Thyroid gland (tissue), 4 donors: ENCODE measurements around the gene CPXM1. TPM values are rescaled to one million over a fixed set of nuclear protein-coding genes. Genes with fewer than 3 reads are reported as not detected.

Source experiments
- DNase-seq, 2 donors: peaks; one replicate each; pipeline ENCODE4 v3.0.0-alpha.2; 2019
- H3K27ac ChIP-seq, 3 donors: fragments of 200-600 bp; sonication (generic); 1 replicate in 2 of 3; 2 replicates in 1 of 3; pipeline ENCODE4 v1.5.1; 2016 to 2019; ENCODE audit warnings: mild to moderate bottlenecking in 1 of 3, moderate library complexity in 1 of 3
- H3K27me3 ChIP-seq: fragments of 200-600 bp; sonication (generic); one replicate; pipeline ENCODE4 v1.5.1; 2019
- H3K36me3 ChIP-seq, 2 donors: fragments of 200-600 bp; sonication (generic); one replicate each; pipeline ENCODE4 v1.5.1; 2016 to 2019
- H3K4me1 ChIP-seq, 2 donors: fragments of 200-600 bp; sonication (generic); one replicate each; pipeline ENCODE4 v1.5.1; 2017 to 2019
- H3K4me3 ChIP-seq, 3 donors: fragments of 200-600 bp; sonication (generic); replicated peaks in 1 of 3; 1 replicate in 2 of 3; 2 replicates in 1 of 3; pipeline ENCODE4 v1.5.1; 2016; ENCODE audit warnings: mild to moderate bottlenecking in 1 of 3
- H3K9me3 ChIP-seq: fragments of 200-600 bp; sonication (generic); one replicate; pipeline ENCODE4 v1.5.1; 2017
- CTCF ChIP-seq, 6 experiments: fragments of 200-600 bp in 3 of 6; fragments of 450-650 bp in 3 of 6; sonication (generic) in 3 of 6; IDR thresholded peaks; one replicate each; pipeline ENCODE4 v1.5.1; 2016 to 2019; ENCODE audit warnings: antibody characterized with exemption in 6 of 6, mild to moderate bottlenecking in 2 of 6, inconsistent platforms in 1 of 6, moderate library complexity in 1 of 6
- POLR2A ChIP-seq, 2 donors: fragments of 450-650 bp; IDR thresholded peaks; one replicate each; pipeline ENCODE4 v1.6.1; 2017; ENCODE audit warnings: antibody characterized with exemption in 2 of 2, mild to moderate bottlenecking in 2 of 2, moderate library complexity in 1 of 2
- WGBS, 2 donors: methylation state at CpG; one replicate each; pipeline ENCODE4 v1.1.5; 2017; 5-methylcytosine and 5-hydroxymethylcytosine counted together
- intact Hi-C: fragments of 100-400 bp; cut with DNase I; formaldehyde crosslinking; loops from one replicate; pipeline ENCODE4 v1.15.1; 2023
- total RNA-seq, 4 donors: library from RNA; depleted of rRNA; stranded (reverse); fragments of >200 nt; gene quantifications; one replicate each; pipeline ENCODE4 v1.2.3, GENCODE V29; 2016

CPXM1 gene
- total RNA-seq, 4 donors from 2014 or later, result 1.3 to 38.5 (median 16.5) TPM

- WGBS, 2 donors, result 87 to 91% methylated on average over 21 to 23 of the region's 23 CpGs
- DNase-seq, result no peak
- intact Hi-C loops, result no loop called here
These were observed 6.2 kb downstream of the CPXM1 start for GRCh38 chr20:2794202-2794748.

GRCh38 chr20:2793471-2793870, 7.0 kb downstream of the CPXM1 start:
- WGBS, 2 donors, result 89 to 94% methylated on average over 6 of the region's 6 CpGs
- H3K9me3 ChIP-seq, result no peaks in the 10 kb centered on the region
- H3K4me1 ChIP-seq, result no peaks in the 10 kb centered on the region
- intact Hi-C loops, result no loop called here
- no peak overlapping the region for H3K4me3 ChIP-seq
- H3K36me3 ChIP-seq, result no peaks in the 10 kb centered on the region
- TF ChIP-seq CTCF (IDR thresholded peaks at IDR 0.05), result no peak
- no peak for TF ChIP-seq POLR2A (IDR thresholded peaks at IDR 0.05)
- no peak for DNase-seq
- H3K27me3 ChIP-seq, result no peaks in the 10 kb centered on the region
- H3K27ac ChIP-seq, result no peak overlapping the region

More at GRCh38 chr20:2794202-2794748, 6.2 kb downstream of the CPXM1 start:
- Histone ChIP-seq H3K9me3 (no peaks in the 10 kb centered on the region), H3K27me3 (no peaks in the 10 kb centered on the region), H3K27ac (no peak overlapping the region), H3K4me1 (no peaks in the 10 kb centered on the region), H3K4me3 (no peak overlapping the region), H3K36me3 (no peaks in the 10 kb centered on the region)
- TF ChIP-seq POLR2A (IDR thresholded peaks at IDR 0.05) (no peak), CTCF (IDR thresholded peaks at IDR 0.05) (no peak)

- no peak overlapping the region for H3K27ac ChIP-seq
- intact Hi-C loops, result no loop called here
- H3K27me3 ChIP-seq, result no peaks in the 10 kb centered on the region
- H3K4me1 ChIP-seq, result no peaks in the 10 kb centered on the region
- DNase-seq, result no peak
- H3K9me3 ChIP-seq, result no peaks in the 10 kb centered on the region
- H3K36me3 ChIP-seq, result no peaks in the 10 kb centered on the region
- TF ChIP-seq POLR2A (IDR thresholded peaks at IDR 0.05), result no peak
- TF ChIP-seq CTCF (IDR thresholded peaks at IDR 0.05), result no peak
- WGBS, 2 donors, result 84 to 90% methylated on average over 6 of the region's 6 CpGs
- H3K4me3 ChIP-seq, result no peak overlapping the region
These were observed 16.4 kb downstream of the CPXM1 start for GRCh38 chr20:2783908-2784566.

- Histone ChIP-seq H3K4me3 (no peak overlapping the region), H3K27ac (no peak overlapping the region), H3K4me1 (no peaks in the 10 kb centered on the region), H3K36me3 (no peaks in the 10 kb centered on the region), H3K9me3 (no peaks in the 10 kb centered on the region), H3K27me3 (no peaks in the 10 kb centered on the region)
- intact Hi-C loops, result no loop called here
- TF ChIP-seq POLR2A (IDR thresholded peaks at IDR 0.05) (no peak), CTCF (IDR thresholded peaks at IDR 0.05) (no peak)
- DNase-seq, result no peak
- WGBS, 2 donors, result 49 to 64% methylated on average over 3 of the region's 3 CpGs
These were observed 19.5 kb downstream of the CPXM1 start for GRCh38 chr20:2780948-2781347.

- Histone ChIP-seq H3K27ac (no peak overlapping the region), H3K36me3 (no peaks in the 10 kb centered on the region), H3K4me1 (no peaks in the 10 kb centered on the region), H3K9me3 (no peaks in the 10 kb centered on the region), H3K27me3 (no peaks in the 10 kb centered on the region), H3K4me3 (no peak overlapping the region)
- WGBS, 2 donors, result 84% methylated on average over 10 of the region's 10 CpGs
- no peak for DNase-seq
- intact Hi-C loops, result no loop called here
- TF ChIP-seq POLR2A (IDR thresholded peaks at IDR 0.05), result no peak
- no peak for TF ChIP-seq CTCF (IDR thresholded peaks at IDR 0.05)
These were observed 21.7 kb downstream of the CPXM1 start for GRCh38 chr20:2778602-2779321.
